ENCODE results near the gene MARK4. TPM values are rescaled to one million over a fixed set of nuclear protein-coding genes. Genes with fewer than 3 reads are reported as not detected.

MARK4 gene
- total and polyA plus RNA-seq, 2 experiments from 2014 or later: 4.9 to 11.6 TPM

- no peak overlapping the region for H3K27ac ChIP-seq
- no peak overlapping the region for H3K4me2 ChIP-seq (ENCODE audit: unreplicated experiment)
- no peak for TF ChIP-seq EZH2phosphoT487 (IDR thresholded peaks at IDR 0.05; ENCODE audit: insufficient read depth, low read depth)
- TF ChIP-seq EZH2 (IDR thresholded peaks at IDR 0.05; ENCODE audit: insufficient read depth, poor library complexity, severe bottlenecking): no peak
- H4K20me1 ChIP-seq (ENCODE audit: insufficient read depth): no peaks in the 10 kb centered on the region
- no peaks in the 10 kb centered on the region for H3F3A ChIP-seq (ENCODE audit: insufficient read depth)
- H3K79me2 ChIP-seq (ENCODE audit: insufficient read depth): no peaks in the 10 kb centered on the region
- no peak overlapping the region for H2AFZ ChIP-seq
- peaks cover 5% of the 10 kb centered on the region; the same call in 1 of the 2 replicates for H3K27me3 ChIP-seq (replicated peaks; ENCODE audit: insufficient read depth)
- no peaks in the 10 kb centered on the region for H3K36me3 ChIP-seq (ENCODE audit: low read depth)
- WGBS, 2 experiments (ENCODE audit: low coverage in 1 of 2, low lambda C conversion rate in 2 of 2, missing lambda C conversion rate in 2 of 2): 62 to 64% methylated on average over 13 of the region's 13 CpGs
- H3K9ac ChIP-seq: no peak overlapping the region
- H3K9me2 ChIP-seq (ENCODE audit: insufficient read depth): no peaks in the 10 kb centered on the region
- no peaks in the 10 kb centered on the region for H3K9me3 ChIP-seq (ENCODE audit: low read depth)
- DNase-seq: no peak
- no peak overlapping the region for H3K4me3 ChIP-seq
- H3K4me1 ChIP-seq (ENCODE audit: insufficient read depth): no peaks in the 10 kb centered on the region
- in situ Hi-C loops (cut with MboI): no loop called here
These were observed 91.8 kb downstream of the MARK4 start for GRCh38 chr19:45342911-45343310.

DNA sequence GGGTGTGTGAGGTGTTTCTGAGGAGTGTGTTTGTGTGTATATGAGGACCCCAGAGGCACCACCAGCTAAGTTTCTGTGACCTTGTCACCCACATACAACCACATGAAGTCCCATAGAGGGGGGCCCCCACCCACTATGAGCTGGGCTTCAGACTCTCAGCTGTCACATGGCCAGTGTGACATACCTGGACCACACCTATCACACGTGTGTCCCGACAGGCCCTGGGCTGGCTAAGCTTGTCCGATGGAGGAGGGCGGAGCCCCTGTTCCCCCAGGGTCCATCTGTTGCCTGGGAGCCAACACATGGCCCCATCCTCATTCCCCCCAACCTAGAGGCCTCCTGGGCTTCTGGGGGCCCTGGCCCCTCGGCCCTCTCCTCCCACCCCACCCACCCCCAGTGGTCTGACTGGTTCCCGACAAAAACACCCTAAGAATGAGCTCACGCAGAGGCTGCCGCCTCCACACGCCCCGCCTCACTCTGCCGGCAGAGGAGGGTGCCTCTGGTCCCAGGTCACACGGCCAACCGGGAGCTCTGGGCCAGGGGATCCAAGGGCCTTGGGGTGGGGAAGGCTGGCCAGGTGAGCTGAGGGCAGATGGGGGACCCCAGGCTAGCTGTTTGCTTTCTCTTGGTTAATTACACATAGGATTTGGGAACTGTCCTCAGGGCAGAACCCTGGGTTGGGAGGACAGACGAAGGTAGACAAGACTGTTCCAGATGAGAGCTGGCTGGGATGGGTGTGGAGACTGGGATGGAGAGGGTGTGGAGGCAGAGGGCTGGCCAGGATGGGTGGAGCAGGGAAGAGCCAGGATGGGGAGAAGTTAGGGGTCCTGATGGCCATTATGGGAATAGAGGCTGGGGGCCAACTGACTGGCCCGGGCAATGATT, 93.8 kb downstream of the MARK4 start:
- 36 to 42% methylated on average over 12 to 14 of the region's 15 CpGs for WGBS, 2 experiments (ENCODE audit: low coverage in 1 of 2, low lambda C conversion rate in 2 of 2, missing lambda C conversion rate in 2 of 2)
- TF ChIP-seq EZH2phosphoT487 (IDR thresholded peaks at IDR 0.05; ENCODE audit: insufficient read depth, low read depth) (no peak), EZH2 (IDR thresholded peaks at IDR 0.05; ENCODE audit: insufficient read depth, poor library complexity, severe bottlenecking) (no peak)
- in situ Hi-C loops (cut with MboI): no loop called here
- H3K4me2 ChIP-seq (ENCODE audit: unreplicated experiment): no peak overlapping the region
- H3K36me3 ChIP-seq (ENCODE audit: low read depth): no peaks in the 10 kb centered on the region
- H3K9me2 ChIP-seq (ENCODE audit: insufficient read depth): no peaks in the 10 kb centered on the region
- peak; percentile 30 for DNase-seq
- H3K79me2 ChIP-seq (ENCODE audit: insufficient read depth): no peaks in the 10 kb centered on the region
- H3K9ac ChIP-seq: no peak overlapping the region
- H3K4me1 ChIP-seq (ENCODE audit: insufficient read depth): no peaks in the 10 kb centered on the region
- H3K27ac ChIP-seq: no peak overlapping the region
- no peak overlapping the region for H3K4me3 ChIP-seq
- H3K27me3 ChIP-seq (replicated peaks; ENCODE audit: insufficient read depth): peaks cover 5% of the 10 kb centered on the region; the same call in 1 of the 2 replicates
- H4K20me1 ChIP-seq (ENCODE audit: insufficient read depth): no peaks in the 10 kb centered on the region
- H2AFZ ChIP-seq: no peak overlapping the region
- no peaks in the 10 kb centered on the region for H3K9me3 ChIP-seq (ENCODE audit: low read depth)
- no peaks in the 10 kb centered on the region for H3F3A ChIP-seq (ENCODE audit: insufficient read depth)

GRCh38 chr19:45345506-45345860, 94.4 kb downstream of the MARK4 start:
- H3K36me3 ChIP-seq (ENCODE audit: low read depth): no peaks in the 10 kb centered on the region
- no peak for DNase-seq
- no peak for TF ChIP-seq EZH2 (IDR thresholded peaks at IDR 0.05; ENCODE audit: insufficient read depth, poor library complexity, severe bottlenecking)
- TF ChIP-seq EZH2phosphoT487 (IDR thresholded peaks at IDR 0.05; ENCODE audit: insufficient read depth, low read depth): no peak

GRCh38 chr19:45346449-45346848, 95.4 kb downstream of the MARK4 start:
- no peaks in the 10 kb centered on the region; the same call in 1 of the 2 replicates for H3K27me3 ChIP-seq (replicated peaks; ENCODE audit: insufficient read depth)
- H3K9me2 ChIP-seq (ENCODE audit: insufficient read depth): no peaks in the 10 kb centered on the region
- H3K9me3 ChIP-seq (ENCODE audit: low read depth): no peaks in the 10 kb centered on the region
- no peak overlapping the region for H3K4me2 ChIP-seq (ENCODE audit: unreplicated experiment)
- no peaks in the 10 kb centered on the region for H3K4me1 ChIP-seq (ENCODE audit: insufficient read depth)
- TF ChIP-seq EZH2phosphoT487 (IDR thresholded peaks at IDR 0.05; ENCODE audit: insufficient read depth, low read depth) (no peak), EZH2 (IDR thresholded peaks at IDR 0.05; ENCODE audit: insufficient read depth, poor library complexity, severe bottlenecking) (no peak)
- H2AFZ ChIP-seq: no peak overlapping the region
- no peak overlapping the region for H3K27ac ChIP-seq
- H3K79me2 ChIP-seq (ENCODE audit: insufficient read depth): no peaks in the 10 kb centered on the region
- H4K20me1 ChIP-seq (ENCODE audit: insufficient read depth): no peaks in the 10 kb centered on the region
- H3K36me3 ChIP-seq (ENCODE audit: low read depth): no peaks in the 10 kb centered on the region
- H3K9ac ChIP-seq: no peak overlapping the region
- in situ Hi-C loops (cut with MboI): no loop called here
- H3F3A ChIP-seq (ENCODE audit: insufficient read depth): no peaks in the 10 kb centered on the region
- peak; percentile 58 for DNase-seq
- 20 to 22% methylated on average over 26 to 27 of the region's 27 CpGs for WGBS, 2 experiments (ENCODE audit: low coverage in 1 of 2, low lambda C conversion rate in 2 of 2, missing lambda C conversion rate in 2 of 2)
- no peak overlapping the region for H3K4me3 ChIP-seq

More at GRCh38 chr19:45345506-45345860, 94.4 kb downstream of the MARK4 start:
- H3K27ac ChIP-seq: no peak overlapping the region
- no peak overlapping the region for H3K4me3 ChIP-seq
- no peaks in the 10 kb centered on the region for H3K9me2 ChIP-seq (ENCODE audit: insufficient read depth)
- H3K27me3 ChIP-seq (replicated peaks; ENCODE audit: insufficient read depth): peaks cover under 1% of the 10 kb centered on the region; the same call in 1 of the 2 replicates
- H3F3A ChIP-seq (ENCODE audit: insufficient read depth): no peaks in the 10 kb centered on the region
- no peaks in the 10 kb centered on the region for H3K4me1 ChIP-seq (ENCODE audit: insufficient read depth)
- H2AFZ ChIP-seq: no peak overlapping the region
- no peaks in the 10 kb centered on the region for H3K79me2 ChIP-seq (ENCODE audit: insufficient read depth)
- H3K9me3 ChIP-seq (ENCODE audit: low read depth): no peaks in the 10 kb centered on the region
- H4K20me1 ChIP-seq (ENCODE audit: insufficient read depth): no peaks in the 10 kb centered on the region
- no peak overlapping the region for H3K9ac ChIP-seq
- 88 to 90% methylated on average over 15 of the region's 15 CpGs for WGBS, 2 experiments (ENCODE audit: low coverage in 1 of 2, low lambda C conversion rate in 2 of 2, missing lambda C conversion rate in 2 of 2)
- in situ Hi-C loops (cut with MboI): no loop called here
- no peak overlapping the region for H3K4me2 ChIP-seq (ENCODE audit: unreplicated experiment)

Data from GM23248 (cell line).